Mucosa of rectum (tissue), 2 donors: ENCODE results near the gene UFD1.
"Not testable (repeated sequence)": the region's sequence is repeated elsewhere in the genome, so short reads cannot be mapped to it uniquely, and the experiment has no call there.

Experiments used
- H3K27ac ChIP-seq, 2 donors: one replicate each; pipeline ENCODE4 v1.7.0; 2013; ENCODE audit warnings: inconsistent platforms in 2 of 2, low read depth in 2 of 2, low read length in 2 of 2
- H3K27me3 ChIP-seq, 2 donors: one replicate each; pipeline ENCODE4 v1.7.0; 2013; ENCODE audit warnings: low read length in 2 of 2; ENCODE audit not compliant: control insufficient read depth in 2 of 2, insufficient read depth in 2 of 2
- H3K36me3 ChIP-seq, 2 donors: one replicate each; pipeline ENCODE4 v1.7.0; 2013; ENCODE audit warnings: low read length in 2 of 2; ENCODE audit not compliant: control insufficient read depth in 2 of 2, insufficient read depth in 2 of 2
- H3K4me1 ChIP-seq, 2 donors: one replicate each; pipeline ENCODE4 v1.7.0; 2013; ENCODE audit warnings: low read length in 2 of 2, mild to moderate bottlenecking in 1 of 2; ENCODE audit not compliant: control insufficient read depth in 2 of 2, insufficient read depth in 2 of 2
- H3K4me3 ChIP-seq, 2 donors: one replicate each; pipeline ENCODE4 v1.7.0; 2013; ENCODE audit warnings: low read length in 2 of 2
- H3K9ac ChIP-seq, 2 donors: one replicate each; pipeline ENCODE4 v1.7.0; 2013; ENCODE audit warnings: low read length in 2 of 2, low read depth in 1 of 2, mild to moderate bottlenecking in 1 of 2
- H3K9me3 ChIP-seq, 2 donors: one replicate each; pipeline ENCODE4 v1.7.0; 2013; ENCODE audit warnings: low read length in 2 of 2; ENCODE audit not compliant: control insufficient read depth in 2 of 2
- donor health status: healthy.
- donor health status: Normal muscosa, but diverticular disease.

UFD1 gene

GRCh38 chr22:19442166-19442565, 36.8 kb downstream of the UFD1 start:
- Histone ChIP-seq H3K9me3 (no peaks in the 10 kb centered on the region), H3K4me1 (peaks cover 7 to 11% of the 10 kb centered on the region in 2 donors), H3K4me3 (no peak overlapping the region), H3K9ac (no peak overlapping the region), H3K27me3 (no peaks in the 10 kb centered on the region), H3K36me3 (peaks cover 9 to 36% of the 10 kb centered on the region in 2 donors), H3K27ac (no peak overlapping the region)

GRCh38 chr22:19440411-19441195, 38.4 kb downstream of the UFD1 start:
- Histone ChIP-seq H3K27ac (no peak overlapping the region), H3K27me3 (no peaks in the 10 kb centered on the region), H3K9me3 (no peaks in the 10 kb centered on the region), H3K4me1 (no peaks in the 10 kb centered on the region), H3K36me3 (peaks cover 11 to 38% of the 10 kb centered on the region in 2 donors), H3K9ac (no peak overlapping the region), H3K4me3 (no peak overlapping the region)

GRCh38 chr22:19438298-19438697, 40.7 kb downstream of the UFD1 start:
- Histone ChIP-seq H3K9me3 (no peaks in the 10 kb centered on the region), H3K4me3 (no peak overlapping the region), H3K27me3 (no peaks in the 10 kb centered on the region), H3K4me1 (peaks cover 0 to 3% of the 10 kb centered on the region in 2 donors), H3K27ac (no peak overlapping the region), H3K9ac (no peak overlapping the region), H3K36me3 (peaks cover 15 to 32% of the 10 kb centered on the region in 2 donors)

- H3K4me1 ChIP-seq, H3K27me3 ChIP-seq, H3K27ac ChIP-seq, H3K9me3 ChIP-seq, H3K4me3 ChIP-seq, H3K9ac ChIP-seq: not testable (repeated sequence)
- H3K36me3 ChIP-seq, result peaks cover 13 to 23% of the 10 kb centered on the region in 2 donors
These were observed 42.4 kb downstream of the UFD1 start for GRCh38 chr22:19436444-19437161.

- Histone ChIP-seq H3K9me3 (no peaks in the 10 kb centered on the region), H3K4me1 (peaks cover 9 to 15% of the 10 kb centered on the region in 2 donors), H3K4me3 (no peak overlapping the region), H3K27ac (no peak overlapping the region), H3K36me3 (peaks cover 13 to 14% of the 10 kb centered on the region in 2 donors), H3K9ac (no peak overlapping the region), H3K27me3 (no peaks in the 10 kb centered on the region)
These were observed 44.0 kb downstream of the UFD1 start for GRCh38 chr22:19434829-19435580.

GRCh38 chr22:19434401-19434800, 44.6 kb downstream of the UFD1 start:
- no peak overlapping the region for H3K9ac ChIP-seq
- H3K4me3 ChIP-seq, result no peak overlapping the region
- no peaks in the 10 kb centered on the region for H3K27me3 ChIP-seq
- no peak overlapping the region for H3K27ac ChIP-seq
- H3K36me3 ChIP-seq, result peaks cover 13 to 14% of the 10 kb centered on the region in 2 donors
- H3K4me1 ChIP-seq, result peaks cover 15 to 20% of the 10 kb centered on the region in 2 donors
- no peaks in the 10 kb centered on the region for H3K9me3 ChIP-seq

GRCh38 chr22:19432133-19432851, 46.7 kb downstream of the UFD1 start, which contains the start of gene MRPL40:
Gene MRPL40, plus strand, starts transcription at chr22:19432545. Its CDS starts 10 bp downstream, at chr22:19432555.
- H3K4me1 ChIP-seq, result peaks cover 16 to 23% of the 10 kb centered on the region in 2 donors

GRCh38 chr22:19431649-19432132, 47.3 kb downstream of the UFD1 start, which contains the start of gene HIRA:
Gene HIRA, minus strand, starts transcription at chr22:19431733. Its CDS starts 257 bp downstream, at chr22:19431476.
- peak within 1 kb of the TSS; percentile 97 to 98 for H3K27ac ChIP-seq
- peaks cover 16 to 23% of the 10 kb centered on the region in 2 donors for H3K4me1 ChIP-seq
- H3K27me3 ChIP-seq, result no peaks in the 10 kb centered on the region

More at GRCh38 chr22:19432133-19432851, 46.7 kb downstream of the UFD1 start, which contains the start of gene MRPL40:
- H3K9me3 ChIP-seq, result no peaks in the 10 kb centered on the region
- H3K27me3 ChIP-seq, result no peaks in the 10 kb centered on the region
- H3K4me3 ChIP-seq, result peak within 1 kb of the TSS; percentile 90 to 94
- peak within 1 kb of the TSS; percentile 87 to 89 for H3K9ac ChIP-seq
- peak within 1 kb of the TSS; percentile 97 to 98 for H3K27ac ChIP-seq
- peaks cover 12 to 13% of the 10 kb centered on the region in 2 donors for H3K36me3 ChIP-seq

GRCh38 chr22:19430890-19431541, 48.0 kb downstream of the UFD1 start:
- peak overlapping the region; percentile 80 to 88 for H3K4me3 ChIP-seq
- peak overlapping the region; percentile 56 to 72 for H3K27ac ChIP-seq
- H3K36me3 ChIP-seq, result peaks cover 11 to 13% of the 10 kb centered on the region in 2 donors
- no peaks in the 10 kb centered on the region for H3K9me3 ChIP-seq
- H3K9ac ChIP-seq, result peak overlapping the region; percentile 68 to 76
- peaks cover 16 to 23% of the 10 kb centered on the region in 2 donors for H3K4me1 ChIP-seq
- no peaks in the 10 kb centered on the region for H3K27me3 ChIP-seq

More at GRCh38 chr22:19431649-19432132, 47.3 kb downstream of the UFD1 start, which contains the start of gene HIRA:
- no peaks in the 10 kb centered on the region for H3K9me3 ChIP-seq
- peaks cover 11 to 13% of the 10 kb centered on the region in 2 donors for H3K36me3 ChIP-seq
- peak within 1 kb of the TSS; percentile 90 to 94 for H3K4me3 ChIP-seq
- peak within 1 kb of the TSS; percentile 87 to 89 for H3K9ac ChIP-seq
